ENCODE data around the gene CORO7.

CORO7 gene

GRCh38 chr16:4358831-4359561 is 57.4 kb downstream of the CORO7 start:
- in situ Hi-C loops (cut with HindIII; ENCODE audit: low sequenced_read_pairs), result no loop called here

GRCh38 chr16:4358236-4358635 is 58.2 kb downstream of the CORO7 start:
- in situ Hi-C loops (cut with HindIII; ENCODE audit: low sequenced_read_pairs), result no loop called here

- in situ Hi-C loops (cut with HindIII; ENCODE audit: low sequenced_read_pairs), result no loop called here
These were observed 59.6 kb downstream of the CORO7 start for GRCh38 chr16:4356820-4357219.

- in situ Hi-C loops (cut with HindIII; ENCODE audit: low sequenced_read_pairs), result no loop called here
These were observed 61.6 kb downstream of the CORO7 start for GRCh38 chr16:4354512-4355409.

- in situ Hi-C loops (cut with HindIII; ENCODE audit: low sequenced_read_pairs), result no loop called here
These were observed 62.7 kb downstream of the CORO7 start for GRCh38 chr16:4353675-4354074.

- in situ Hi-C loops (cut with HindIII; ENCODE audit: low sequenced_read_pairs), result no loop called here
These were observed 63.6 kb downstream of the CORO7 start for GRCh38 chr16:4352843-4353242.

- in situ Hi-C loops (cut with HindIII; ENCODE audit: low sequenced_read_pairs), result no loop called here
These were observed 64.5 kb downstream of the CORO7 start for GRCh38 chr16:4351880-4352279.

- in situ Hi-C loops (cut with HindIII; ENCODE audit: low sequenced_read_pairs), result no loop called here
These were observed 65.4 kb downstream of the CORO7 start, which contains the start of gene PAM16 for GRCh38 chr16:4350787-4351659. PAM16 (minus strand) TSS chr16:4351321; CDS start chr16:4351234, 87 bp downstream.

- in situ Hi-C loops (cut with HindIII; ENCODE audit: low sequenced_read_pairs), result no loop called here
These were observed 66.0 kb downstream of the CORO7 start for GRCh38 chr16:4350365-4350786.

- in situ Hi-C loops (cut with HindIII; ENCODE audit: low sequenced_read_pairs), result loop anchor here (10.0 kb wide), 1 partner anchor 95 kb away; no protein-coding TSS in a partner anchor
These were observed 67.1 kb downstream of the CORO7 start for GRCh38 chr16:4349332-4349731.

- in situ Hi-C loops (cut with HindIII; ENCODE audit: low sequenced_read_pairs), result loop anchor here (10.0 kb wide), 1 partner anchor 97 kb away; no protein-coding TSS in a partner anchor
These were observed 68.5 kb downstream of the CORO7 start for GRCh38 chr16:4347765-4348509.

GRCh38 chr16:4347010-4347409 is 69.4 kb downstream of the CORO7 start:
- in situ Hi-C loops (cut with HindIII; ENCODE audit: low sequenced_read_pairs), result loop anchor here (10.0 kb wide), 1 partner anchor 98 kb away; no protein-coding TSS in a partner anchor

GRCh38 chr16:4345836-4346781 is 70.3 kb downstream of the CORO7 start:
- in situ Hi-C loops (cut with HindIII; ENCODE audit: low sequenced_read_pairs), result loop anchor here (10.0 kb wide), 1 partner anchor 99 kb away; no protein-coding TSS in a partner anchor

GRCh38 chr16:4344983-4345835 is 71.2 kb downstream of the CORO7 start:
- in situ Hi-C loops (cut with HindIII; ENCODE audit: low sequenced_read_pairs), result loop anchor here (5.0 to 10.0 kb wide), 2 partner anchors 63 to 100 kb away; no protein-coding TSS in a partner anchor

GRCh38 chr16:4344300-4344982 is 72.0 kb downstream of the CORO7 start:
- in situ Hi-C loops (cut with HindIII; ENCODE audit: low sequenced_read_pairs), result loop anchor here (5.0 to 10.0 kb wide), 2 partner anchors 62 to 100 kb away; no protein-coding TSS in a partner anchor

- in situ Hi-C loops (cut with HindIII; ENCODE audit: low sequenced_read_pairs), result loop anchor here (5.0 to 10.0 kb wide), 2 partner anchors 61 to 102 kb away; no protein-coding TSS in a partner anchor
These were observed 73.3 kb downstream of the CORO7 start for GRCh38 chr16:4342866-4343744.

Measured in endothelial cell of hepatic sinusoid (primary cell).